Adrenal gland (tissue), 12 donors: Measurements from ENCODE around the gene GNAO1. TPM values are rescaled to one million over a fixed set of nuclear protein-coding genes. Genes with fewer than 3 reads are reported as not detected.
A peak's percentile ranks its signal among the peaks of the same experiment; 100 is the strongest.

Experiments used
- DNase-seq, 7 donors: peaks; one replicate each; pipeline ENCODE4 v3.0.0-alpha.2; 2019 to 2020
- H3K27ac ChIP-seq, 5 donors: fragments of 200-600 bp; sonication (generic) in 4 of 5; 1 replicate in 3 of 5; 2 replicates in 2 of 5; pipeline versions ENCODE4 v1.5.1 to v1.8.0; 2016 to 2020; ENCODE audit warnings: mild to moderate bottlenecking in 1 of 5
- H3K27me3 ChIP-seq: fragments of 200-600 bp; 2 replicates; pipeline ENCODE4 v1.8.0; 2021
- H3K36me3 ChIP-seq, 2 donors: fragments of 200-600 bp; replicated peaks in 1 of 2; 1 replicate in 1 of 2; 2 replicates in 1 of 2; pipeline versions ENCODE4 v1.5.1 to v1.8.0; 2018 to 2022
- H3K4me1 ChIP-seq, 2 donors: fragments of 200-600 bp; replicated peaks in 1 of 2; 1 replicate in 1 of 2; 2 replicates in 1 of 2; pipeline versions ENCODE4 v1.5.1 to v1.8.0; 2018 to 2021
- H3K4me3 ChIP-seq, 4 donors: fragments of 200-600 bp; sonication (generic) in 3 of 4; one replicate each; pipeline ENCODE4 v1.5.1; 2016 to 2018
- H3K9me3 ChIP-seq, 3 donors: fragments of 200-600 bp; sonication (generic) in 1 of 3; replicated peaks in 1 of 3; 1 replicate in 2 of 3; 2 replicates in 1 of 3; pipeline versions ENCODE4 v1.5.1 to v1.8.0; 2016 to 2021
- POLR2A ChIP-seq, 2 donors: fragments of 450-650 bp; IDR thresholded peaks; one replicate each; pipeline ENCODE4 v1.6.1; 2017; ENCODE audit warnings: antibody characterized with exemption in 2 of 2, mild to moderate bottlenecking in 2 of 2, moderate library complexity in 1 of 2
- WGBS, 4 donors: extraction: QIAGEN DNeasy Blood & Tissue Kit in 2 of 4; methylation state at CpG; one replicate each; pipeline versions ENCODE4 v1.1.5 to v1.1.7; 2013 to 2017; 5-methylcytosine and 5-hydroxymethylcytosine counted together
- intact Hi-C, 2 donors: fragments of 100-400 bp; cut with DNase I; formaldehyde crosslinking; loops; one replicate each; pipeline versions ENCODE4 v1.14.1 to v1.15.0; 2022 to 2023
- polyA plus RNA-seq, 3 donors: library from polyadenylated mRNA; stranded (reverse); fragments of 200-250 nt in 2 of 3; fragments of 350-450 nt in 1 of 3; fragmentation: Illumina TruSeq in 1 of 3; extraction: RNeasy Lipid Tissue Mini Kit (QIAGEN cat#74804) in 1 of 3; gene quantifications; one replicate each; pipeline ENCODE4 v1.2.3, GENCODE V29; 2013 to 2014
- total RNA-seq, 9 donors: library from RNA; depleted of rRNA in 4 of 9; stranded (reverse); fragments of >200 nt in 4 of 9; fragments of 120-200 nt in 1 of 9; fragmentation: NEBNext Ultra II Directional in 1 of 9; extraction: Animal tissue kit (Norgen Biotek cat#: 25700) in 1 of 9; gene quantifications; one replicate each; pipeline versions ENCODE4 v1.1.0 to v1.2.4, GENCODE V29; 2013 to 2023
- TF ChIP-seq, protein P1 (sequence below), 6 experiments: fragments of 450-650 bp in 4 of 6; fragments of 200-600 bp in 2 of 6; sonication (generic) in 1 of 6; IDR thresholded peaks; 1 replicate in 5 of 6; 2 replicates in 1 of 6; pipeline versions ENCODE4 v1.5.1 to v1.8.0; 2016 to 2021; ENCODE audit warnings: antibody characterized with exemption in 6 of 6, mild to moderate bottlenecking in 2 of 6, moderate library complexity in 1 of 6
- donor health status: healthy with polysubstance abuse.
- donor health status: Bipolar disorder and iron deficiency.
- donor health status: DM: yes; HTN: yes; CAD: no.
- donor health status: DM: no; HTN: no; CAD: no.
- donor health status: DM: no; HTN: no; CAD: no.
- donor health status: DM: yes; HTN: yes; CAD: no.

Gene GNAO1
- total and polyA plus RNA-seq, 12 donors: 1.8 to 36.6 (median 5.9) TPM

DNA sequence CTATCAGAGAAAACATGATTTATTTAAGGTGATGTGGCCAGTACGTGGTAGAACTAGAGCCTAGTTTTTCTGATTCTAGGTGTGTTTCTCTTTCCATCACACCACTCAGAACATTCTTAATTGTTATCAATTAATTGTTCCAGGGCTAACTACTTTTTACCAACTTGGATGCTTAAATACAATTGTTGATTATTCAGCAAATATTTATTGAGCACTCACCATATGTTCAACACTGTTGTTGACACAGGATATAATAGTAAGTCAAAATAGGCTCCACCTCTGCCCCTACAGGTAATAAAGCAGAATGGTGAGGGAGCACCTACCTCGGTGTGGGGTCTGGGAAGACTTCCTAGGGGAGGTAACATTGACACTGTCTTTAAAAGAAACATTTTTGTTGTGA, 16.1 kb downstream of the GNAO1 start:
- WGBS, 4 donors: 51 to 69% (median 55%) methylated on average over 2 of the region's 2 CpGs
- H3K9me3 ChIP-seq: no peaks in the 10 kb centered on the region
- no peaks in the 10 kb centered on the region for H3K27me3 ChIP-seq
- TF ChIP-seq, protein P1, sequence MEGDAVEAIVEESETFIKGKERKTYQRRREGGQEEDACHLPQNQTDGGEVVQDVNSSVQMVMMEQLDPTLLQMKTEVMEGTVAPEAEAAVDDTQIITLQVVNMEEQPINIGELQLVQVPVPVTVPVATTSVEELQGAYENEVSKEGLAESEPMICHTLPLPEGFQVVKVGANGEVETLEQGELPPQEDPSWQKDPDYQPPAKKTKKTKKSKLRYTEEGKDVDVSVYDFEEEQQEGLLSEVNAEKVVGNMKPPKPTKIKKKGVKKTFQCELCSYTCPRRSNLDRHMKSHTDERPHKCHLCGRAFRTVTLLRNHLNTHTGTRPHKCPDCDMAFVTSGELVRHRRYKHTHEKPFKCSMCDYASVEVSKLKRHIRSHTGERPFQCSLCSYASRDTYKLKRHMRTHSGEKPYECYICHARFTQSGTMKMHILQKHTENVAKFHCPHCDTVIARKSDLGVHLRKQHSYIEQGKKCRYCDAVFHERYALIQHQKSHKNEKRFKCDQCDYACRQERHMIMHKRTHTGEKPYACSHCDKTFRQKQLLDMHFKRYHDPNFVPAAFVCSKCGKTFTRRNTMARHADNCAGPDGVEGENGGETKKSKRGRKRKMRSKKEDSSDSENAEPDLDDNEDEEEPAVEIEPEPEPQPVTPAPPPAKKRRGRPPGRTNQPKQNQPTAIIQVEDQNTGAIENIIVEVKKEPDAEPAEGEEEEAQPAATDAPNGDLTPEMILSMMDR (IDR thresholded peaks at IDR 0.05): no peak
- TF ChIP-seq POLR2A (IDR thresholded peaks at IDR 0.05): no peak
- no peak overlapping the region for H3K27ac ChIP-seq
- DNase-seq: no peak
- intact Hi-C loops: no loop called here
- H3K36me3 ChIP-seq: no peaks in the 10 kb centered on the region
- H3K4me3 ChIP-seq: no peak overlapping the region
- no peaks in the 10 kb centered on the region for H3K4me1 ChIP-seq

DNA sequence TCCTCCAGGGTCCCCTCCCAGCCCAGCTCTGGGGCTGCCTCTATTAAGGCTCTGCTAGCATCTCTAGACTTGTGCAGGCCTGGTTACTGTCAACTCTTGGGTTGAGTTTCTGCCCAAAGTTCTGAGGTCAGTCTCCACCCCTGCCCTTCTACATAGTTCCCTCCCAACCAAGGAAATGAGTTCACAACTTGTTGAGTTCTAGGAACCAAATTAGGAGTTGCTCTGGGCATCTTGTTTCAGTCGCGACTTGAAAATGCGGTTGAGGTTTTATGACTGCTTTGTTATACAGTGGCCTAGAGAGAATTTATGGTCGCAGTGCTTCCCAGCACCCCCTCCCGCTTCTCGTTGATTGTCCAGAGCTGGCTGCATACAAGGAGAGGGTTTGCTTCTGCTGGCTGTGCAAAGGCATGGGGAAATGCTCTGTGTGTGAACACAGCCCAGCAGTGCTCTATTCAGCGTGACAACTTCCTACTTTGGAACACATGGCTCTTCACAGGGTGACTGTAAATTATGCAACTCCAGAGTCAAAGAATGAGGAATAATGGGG, 20.2 kb downstream of the GNAO1 start:
- H3K4me3 ChIP-seq: no peak overlapping the region
- DNase-seq: no peak
- intact Hi-C loops: no loop called here
- H3K27me3 ChIP-seq: no peaks in the 10 kb centered on the region
- no peak for TF ChIP-seq POLR2A (IDR thresholded peaks at IDR 0.05)
- TF ChIP-seq, protein P1 (IDR thresholded peaks at IDR 0.05): no peak
- 27 to 49% (median 44%) methylated on average over 4 to 7 of the region's 7 CpGs for WGBS, 4 donors
- no peaks in the 10 kb centered on the region for H3K9me3 ChIP-seq
- H3K36me3 ChIP-seq: no peaks in the 10 kb centered on the region
- H3K27ac ChIP-seq: peak overlapping the region in 1 of 5 donors; percentile 40
- H3K4me1 ChIP-seq: no peaks in the 10 kb centered on the region

DNA sequence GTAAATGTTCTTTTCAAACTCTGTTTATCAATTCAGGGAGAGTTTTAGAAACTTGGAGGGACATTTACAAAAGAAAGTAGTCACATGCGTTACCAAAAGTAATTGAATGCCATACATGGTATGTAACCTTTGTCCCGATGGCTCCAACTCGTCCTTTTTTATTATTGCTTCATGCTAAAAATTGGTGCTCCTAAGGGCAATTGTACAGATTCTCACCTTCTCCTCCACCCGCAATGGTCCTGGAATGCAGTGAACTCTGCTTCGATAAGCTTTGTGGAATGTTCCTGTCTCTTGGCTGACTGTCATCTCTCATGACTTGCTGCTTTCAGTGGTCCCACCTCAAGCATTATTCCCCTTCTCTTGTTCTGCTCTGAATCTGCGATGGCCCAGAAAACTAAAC, 20.9 kb downstream of the GNAO1 start:
- H3K9me3 ChIP-seq: no peaks in the 10 kb centered on the region
- no peaks in the 10 kb centered on the region for H3K4me1 ChIP-seq
- H3K36me3 ChIP-seq: no peaks in the 10 kb centered on the region
- H3K27ac ChIP-seq: no peak overlapping the region
- no peak overlapping the region for H3K4me3 ChIP-seq
- 59 to 64% (median 63%) methylated on average over 6 of the region's 6 CpGs for WGBS, 4 donors
- intact Hi-C loops: no loop called here
- no peak for DNase-seq
- H3K27me3 ChIP-seq: no peaks in the 10 kb centered on the region
- TF ChIP-seq, protein P1 (IDR thresholded peaks at IDR 0.05): no peak
- TF ChIP-seq POLR2A (IDR thresholded peaks at IDR 0.05): no peak

DNA sequence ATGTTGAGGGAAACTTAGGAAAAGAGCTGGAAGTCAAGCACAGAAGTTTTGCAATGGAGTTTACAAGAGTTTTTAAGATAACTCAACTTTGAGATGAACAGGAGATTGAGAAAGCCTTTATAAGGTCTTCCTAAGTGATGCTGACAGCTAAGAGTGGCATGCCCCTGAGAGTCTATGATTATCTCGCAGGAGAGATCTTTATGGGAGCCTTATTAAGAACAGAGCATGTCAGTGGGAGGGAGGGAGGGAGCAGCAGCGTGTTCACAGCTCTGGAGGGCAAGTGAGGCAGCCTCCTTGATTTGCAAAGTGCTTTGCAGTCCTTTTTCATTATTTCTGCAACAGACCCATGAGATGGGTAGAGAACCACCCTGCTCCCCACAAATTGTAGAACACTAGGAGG, 30.7 kb downstream of the GNAO1 start:
- Histone ChIP-seq H3K4me3 (no peak overlapping the region), H3K27me3 (no peaks in the 10 kb centered on the region), H3K36me3 (no peaks in the 10 kb centered on the region), H3K4me1 (no peaks in the 10 kb centered on the region), H3K27ac (no peak overlapping the region), H3K9me3 (no peaks in the 10 kb centered on the region)
- intact Hi-C loops: no loop called here
- DNase-seq: no peak
- WGBS, 4 donors: 50 to 70% (median 59%) methylated on average over 2 of the region's 2 CpGs
- TF ChIP-seq, protein P1 (IDR thresholded peaks at IDR 0.05): no peak
- no peak for TF ChIP-seq POLR2A (IDR thresholded peaks at IDR 0.05)
